Measurements from ENCODE around the gene JCAD.
"Not testable (repeated sequence)": the region's sequence is repeated elsewhere in the genome, so short reads cannot be mapped to it uniquely, and the experiment has no call there.

Gene JCAD

DNA sequence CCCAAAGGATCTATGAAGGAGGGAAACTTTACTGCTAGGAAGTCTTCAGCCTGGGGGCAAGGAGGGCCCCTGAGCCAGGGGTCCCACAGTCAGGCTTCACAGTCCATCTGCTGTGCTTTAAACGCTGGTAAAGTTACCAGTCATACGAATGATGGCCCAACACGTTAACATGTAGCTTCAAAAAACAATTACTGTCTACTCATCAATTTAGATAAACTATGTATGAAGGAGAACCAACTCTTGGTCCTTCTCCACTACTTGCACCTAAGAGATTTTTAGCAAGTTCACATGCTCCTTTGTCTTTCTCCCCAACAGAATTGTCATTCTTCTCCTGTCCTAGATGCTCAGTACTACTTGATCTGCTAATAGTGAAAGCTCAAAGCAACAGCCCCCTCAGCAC is 16.6 kb downstream of the JCAD start:
- no peak for DNase-seq

DNA sequence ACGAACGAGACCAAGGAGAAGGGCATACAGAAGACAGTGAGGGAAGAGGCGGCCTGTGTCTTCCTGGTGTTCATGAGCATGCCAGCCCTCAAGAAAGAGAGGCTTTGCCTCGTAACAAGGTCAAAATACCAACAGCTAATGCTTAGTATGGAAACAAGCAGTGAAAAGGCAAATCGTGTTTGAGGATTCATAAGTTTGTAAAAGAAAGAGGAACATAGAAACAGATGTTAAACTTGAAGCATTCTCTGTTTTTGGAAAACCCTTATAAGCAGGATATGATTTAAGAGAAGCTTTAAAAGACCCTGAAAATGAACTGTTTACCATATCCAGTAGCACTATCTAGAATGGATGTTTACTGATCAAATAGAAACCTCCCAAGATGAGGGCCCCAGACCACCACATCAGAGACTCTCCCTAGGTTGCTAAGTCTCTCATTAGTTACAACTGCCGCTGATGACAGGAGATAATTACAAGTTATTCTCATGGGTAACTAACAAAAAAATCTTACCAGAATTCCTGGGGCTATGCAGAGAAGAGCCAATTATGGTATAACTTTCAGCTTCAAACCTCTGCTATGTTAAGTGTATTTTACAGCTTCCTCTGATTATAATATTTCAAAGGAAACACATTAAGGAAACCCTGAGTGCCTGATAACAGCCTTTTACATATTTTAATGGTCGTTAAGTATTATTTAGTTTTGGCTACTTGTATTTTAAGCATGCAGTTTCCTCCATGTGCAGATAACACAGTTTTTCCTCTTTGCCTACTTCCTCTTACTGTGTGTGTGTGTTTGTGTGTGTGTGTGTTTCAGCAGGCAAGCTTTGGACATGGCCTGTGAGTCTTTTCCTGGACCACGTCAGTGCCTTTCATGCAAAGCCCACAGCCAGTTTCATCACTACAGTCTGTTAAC is 17.9 kb downstream of the JCAD start:
- DNase-seq: no peak

DNA sequence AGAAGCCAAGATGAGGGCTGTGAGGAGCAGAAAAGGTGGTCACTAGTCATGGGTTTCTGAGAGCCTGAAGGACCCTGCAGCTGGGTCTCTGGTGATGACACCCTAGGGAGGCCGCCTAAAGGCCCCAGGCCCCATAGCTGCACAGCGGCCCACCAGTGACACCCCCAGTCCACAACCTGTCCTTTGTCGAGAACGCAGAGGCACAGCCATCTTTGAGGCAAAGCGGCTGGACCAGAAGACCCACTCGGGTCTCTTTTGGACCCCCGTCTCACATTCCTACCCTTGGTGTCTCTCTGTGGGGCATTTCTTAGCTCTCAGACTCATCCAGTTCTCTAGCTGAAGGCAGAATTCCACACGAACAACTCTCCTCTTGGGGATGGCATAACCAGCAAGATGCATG is 18.8 kb downstream of the JCAD start:
- no peak for DNase-seq

DNA sequence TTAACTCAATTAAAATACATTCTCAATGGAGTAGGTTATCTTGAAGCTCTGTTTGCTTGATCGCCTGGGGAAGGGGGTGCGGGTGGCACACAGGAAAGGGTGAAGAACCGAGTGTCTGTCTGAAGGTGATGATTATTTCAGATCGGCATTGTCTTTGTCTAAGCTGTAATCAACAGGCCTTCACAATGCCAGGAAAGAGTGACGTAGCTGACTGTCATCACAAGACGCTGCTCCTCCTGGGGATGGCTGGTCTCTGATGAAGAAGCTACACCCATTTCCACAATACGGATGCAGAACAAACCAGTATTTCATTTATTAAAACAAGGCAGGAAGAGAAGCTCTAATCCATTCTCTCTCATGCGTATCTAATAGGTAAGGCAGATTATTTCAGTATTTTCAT is 19.4 kb downstream of the JCAD start:
- DNase-seq: no peak

DNA sequence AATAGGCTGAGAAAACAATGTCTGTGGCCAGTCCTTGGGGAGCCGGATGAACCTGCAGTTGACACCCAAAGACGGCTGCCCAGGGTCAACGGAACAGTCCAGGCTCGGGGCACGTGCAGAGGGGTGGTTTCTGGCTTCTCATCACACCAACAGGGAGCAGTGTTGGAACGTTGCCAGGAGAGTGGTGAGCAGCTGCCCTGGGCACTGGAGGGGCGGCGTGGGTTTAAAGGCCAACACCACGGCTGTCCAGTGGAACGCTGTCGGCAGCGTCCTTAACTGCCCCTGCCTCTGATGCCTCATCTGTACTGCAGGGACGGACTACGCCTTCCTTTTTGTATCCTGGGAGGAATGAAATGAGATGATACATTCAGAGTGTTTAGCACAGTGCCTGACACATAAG is 19.8 kb downstream of the JCAD start:
- no peak for DNase-seq

DNA sequence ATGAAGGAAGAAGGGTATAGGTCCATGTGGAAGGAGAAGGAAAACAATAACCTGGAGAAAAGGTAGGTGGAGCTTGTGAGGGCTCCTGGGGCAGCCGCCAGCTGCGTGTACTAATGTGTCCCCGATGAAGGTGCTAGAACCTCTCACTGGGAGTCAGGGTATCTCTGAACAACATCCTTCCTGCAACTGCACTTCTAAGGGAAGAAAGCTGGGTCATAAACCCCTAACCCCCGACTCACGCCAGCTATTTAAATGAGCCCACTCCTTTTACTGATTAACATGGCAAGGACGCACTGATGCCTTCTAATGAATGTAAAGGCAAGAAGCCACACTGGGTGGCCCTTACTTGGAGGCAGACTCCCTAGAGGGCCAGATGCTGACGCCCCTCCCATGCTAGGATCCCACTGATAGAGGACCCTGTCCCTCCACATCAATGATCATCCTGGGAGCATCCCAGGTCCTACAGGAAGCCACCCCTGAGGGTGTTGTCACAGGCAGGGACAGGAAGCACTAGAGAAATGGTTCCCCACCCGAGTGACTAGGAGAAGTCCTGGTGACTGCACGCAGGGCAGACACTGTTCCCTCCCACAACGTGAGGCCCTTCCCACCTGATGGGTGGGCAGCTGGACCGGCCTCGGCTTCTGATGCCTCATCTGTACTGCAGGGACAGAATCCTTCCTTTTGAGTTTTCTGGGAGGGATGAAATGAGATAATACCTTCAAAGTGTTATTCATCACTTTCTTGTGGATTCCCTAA is 20.4 kb downstream of the JCAD start:
- DNase-seq: no peak

DNA sequence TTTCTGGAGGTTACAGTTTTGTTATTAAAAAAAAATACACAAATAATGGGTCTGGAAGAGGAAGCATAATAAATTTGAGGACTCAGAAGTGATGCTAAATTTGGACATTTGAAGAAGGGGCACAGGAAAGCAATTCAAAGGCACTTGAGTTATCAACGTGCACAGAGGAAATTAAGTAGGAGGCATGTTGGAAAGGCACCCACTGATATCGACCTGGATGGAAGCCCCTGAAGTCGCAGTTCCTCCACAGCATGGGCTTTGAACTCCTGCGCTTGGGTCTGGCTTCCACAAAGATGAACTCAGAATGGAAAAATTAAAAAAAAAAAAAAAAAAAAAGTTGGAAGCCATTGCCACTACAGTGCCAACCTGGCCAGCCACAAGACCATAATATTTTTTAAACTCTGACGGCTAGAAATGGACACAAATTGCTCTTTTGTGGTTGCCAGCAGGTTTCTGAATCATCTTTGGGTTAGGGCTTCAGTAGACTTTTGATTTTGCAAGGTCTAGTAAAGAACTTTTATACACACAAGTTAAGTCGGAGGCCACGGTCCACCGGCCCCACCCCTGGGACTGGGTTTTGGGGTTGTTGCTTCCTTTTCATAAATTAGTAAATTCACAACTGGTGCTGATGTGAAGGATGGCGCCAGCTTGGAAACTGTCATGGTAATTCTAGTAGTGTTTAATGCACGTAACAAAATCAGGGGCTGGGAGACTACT is 21.6 kb downstream of the JCAD start:
- no peak for DNase-seq

DNA sequence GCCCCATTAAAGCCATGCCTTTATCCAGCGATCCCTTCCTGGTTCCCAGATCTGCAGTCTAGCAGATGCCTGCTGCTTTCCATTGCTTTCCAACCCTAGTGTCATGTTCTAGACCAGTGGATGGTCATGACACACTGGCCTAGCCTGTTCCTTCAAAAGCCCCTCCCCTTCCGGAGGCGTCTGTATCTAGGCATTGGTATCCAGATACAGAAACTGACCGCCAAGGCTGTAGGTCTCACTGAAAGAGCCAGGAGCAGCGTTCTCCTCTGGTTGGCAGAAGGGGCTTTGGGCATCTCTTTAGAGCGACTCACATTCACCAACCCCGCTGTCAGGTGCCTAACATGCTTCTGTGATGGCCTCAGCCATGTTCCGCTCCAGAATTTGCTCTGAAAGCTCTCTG is 22.6 kb downstream of the JCAD start:
- DNase-seq: no peak

DNA sequence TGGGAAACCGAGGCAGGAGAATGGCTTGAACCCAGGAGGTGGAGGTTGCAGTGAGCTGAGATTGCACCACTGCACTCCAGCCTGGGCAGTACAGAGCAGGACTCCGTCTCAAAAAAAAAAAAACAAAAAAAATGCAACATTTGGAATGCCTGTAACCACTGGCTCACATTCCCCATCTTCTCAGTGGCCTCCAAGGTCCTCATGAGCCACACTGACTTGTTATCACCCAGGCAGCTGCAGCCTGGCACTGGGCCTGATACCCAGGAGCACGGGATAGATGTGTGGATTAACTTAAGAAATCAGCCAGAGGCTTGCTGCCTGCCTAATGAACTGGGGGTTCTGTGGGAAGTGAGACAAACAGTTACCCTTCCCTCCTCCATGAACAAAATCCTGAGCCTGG is 23.0 kb downstream of the JCAD start:
- DNase-seq: no peak

DNA sequence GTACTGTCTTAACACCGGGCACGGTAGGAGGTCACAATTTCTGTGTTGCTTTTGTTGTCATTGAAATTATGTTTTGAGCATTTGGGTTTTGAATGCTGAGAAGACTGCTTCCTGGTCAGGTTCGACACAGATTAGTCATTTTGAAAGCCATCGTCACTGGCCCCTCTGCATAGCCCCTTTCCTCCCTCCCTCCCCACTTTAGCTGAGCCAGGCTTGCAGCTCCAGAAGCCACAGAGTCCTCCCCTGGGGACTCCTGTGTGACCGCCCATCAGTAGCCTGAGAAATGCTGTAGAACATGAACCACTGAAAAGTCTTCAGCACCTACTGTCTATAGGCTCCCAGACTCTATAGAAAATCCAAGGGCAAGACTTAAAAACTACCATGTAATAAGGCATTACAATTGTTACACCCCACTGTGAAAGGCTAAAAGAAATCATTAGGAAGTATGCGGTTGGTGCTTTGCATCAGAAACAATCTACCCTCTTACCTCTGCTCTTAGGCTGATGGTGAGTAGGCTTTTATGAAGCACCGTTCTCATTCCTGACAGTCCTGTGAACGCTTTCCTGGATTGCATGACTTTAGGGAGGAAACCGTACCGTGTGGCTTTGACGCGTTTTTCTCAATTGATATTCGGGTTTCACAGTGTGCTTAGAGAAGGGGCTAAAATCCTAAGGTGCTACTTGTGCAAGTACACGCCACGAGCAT is 24.8 kb downstream of the JCAD start:
- no peak for DNase-seq

DNA sequence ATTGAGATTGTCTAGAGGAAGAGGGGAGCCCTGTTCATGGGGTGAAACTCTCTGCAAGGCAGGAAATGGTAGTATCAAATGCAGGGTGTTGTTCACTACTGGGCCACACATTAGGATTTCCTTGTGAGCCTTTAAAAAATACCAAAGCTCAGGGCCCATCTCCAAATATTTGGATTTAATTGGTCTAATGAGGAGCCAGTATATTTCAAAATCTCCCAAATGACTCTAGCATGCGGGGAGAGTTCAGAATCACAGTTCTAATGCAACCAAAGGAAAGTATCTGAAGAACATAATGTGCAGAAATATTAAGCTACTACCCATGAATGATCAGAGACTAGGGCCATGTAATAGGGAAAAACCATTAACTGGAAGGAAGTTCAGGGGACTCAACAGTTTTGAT is 27.3 kb downstream of the JCAD start:
- no peak for DNase-seq

DNA sequence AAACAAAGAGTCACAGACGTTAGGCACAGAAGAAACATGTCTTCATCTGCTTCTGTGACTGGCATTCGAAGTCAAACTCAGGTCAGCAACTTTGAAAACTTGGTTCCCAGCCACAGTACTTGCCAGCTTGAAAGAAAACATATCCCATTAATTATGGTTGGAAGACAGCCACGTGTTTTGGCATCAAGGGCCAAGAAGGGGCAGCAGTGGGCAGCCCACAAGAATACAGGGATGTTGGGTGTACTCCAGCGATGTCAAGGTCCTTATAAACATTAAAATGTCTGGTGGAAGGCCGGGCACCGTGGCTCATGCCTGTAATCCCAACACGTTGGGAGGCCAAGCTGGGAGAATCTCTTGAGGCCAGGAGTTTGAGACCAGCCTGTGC is 29.5 kb downstream of the JCAD start:
- no peak for DNase-seq

DNA sequence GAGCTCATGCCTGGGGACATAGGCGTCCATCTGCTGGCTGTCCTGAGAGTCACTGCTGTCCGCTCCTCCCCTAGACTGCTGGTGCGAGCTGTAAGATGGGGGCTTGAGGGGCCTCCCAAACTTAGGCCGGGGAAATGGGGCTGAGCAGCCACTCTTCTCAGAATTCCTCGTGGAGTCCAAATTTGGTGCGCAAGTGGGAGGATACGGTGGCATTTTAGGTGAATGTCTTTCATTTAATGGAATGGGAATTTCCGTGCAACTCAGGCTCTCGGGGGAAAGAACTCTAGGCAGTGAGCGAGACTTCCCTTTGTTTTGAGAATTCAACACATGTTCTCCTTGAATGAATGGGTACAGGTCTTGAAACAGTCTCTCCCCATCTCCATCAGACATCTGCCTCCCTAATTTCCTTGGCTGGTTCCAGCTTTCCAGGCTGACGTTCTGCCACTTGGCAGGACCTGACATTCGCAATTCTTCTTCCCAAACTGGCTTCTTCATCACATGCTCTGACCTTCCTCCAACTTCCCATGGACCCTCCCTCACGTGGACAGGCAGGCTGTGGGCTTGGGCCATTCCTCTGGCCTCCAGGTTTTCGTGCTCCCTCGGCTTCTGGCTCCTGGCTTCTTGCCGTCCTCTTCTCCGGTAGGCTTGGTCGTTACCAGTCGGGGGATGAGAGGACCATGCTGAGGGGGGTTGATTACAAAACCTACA is 30.1 kb downstream of the JCAD start:
- no peak for DNase-seq

DNA sequence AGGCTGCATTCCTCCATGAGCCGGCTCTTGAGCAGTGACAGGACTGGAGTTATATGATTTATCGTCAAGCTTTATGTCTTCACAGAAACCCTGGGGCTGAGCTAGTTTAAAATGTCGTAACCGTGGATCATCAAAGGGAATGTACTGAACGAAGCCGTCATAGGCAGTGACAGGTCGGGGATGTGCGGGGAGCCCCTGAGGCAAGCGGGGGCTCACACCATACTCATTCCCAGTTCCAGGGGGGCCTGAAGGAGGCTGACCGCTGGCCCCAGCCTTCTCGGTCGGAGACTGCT is 30.7 kb downstream of the JCAD start:
- DNase-seq: no peak

DNA sequence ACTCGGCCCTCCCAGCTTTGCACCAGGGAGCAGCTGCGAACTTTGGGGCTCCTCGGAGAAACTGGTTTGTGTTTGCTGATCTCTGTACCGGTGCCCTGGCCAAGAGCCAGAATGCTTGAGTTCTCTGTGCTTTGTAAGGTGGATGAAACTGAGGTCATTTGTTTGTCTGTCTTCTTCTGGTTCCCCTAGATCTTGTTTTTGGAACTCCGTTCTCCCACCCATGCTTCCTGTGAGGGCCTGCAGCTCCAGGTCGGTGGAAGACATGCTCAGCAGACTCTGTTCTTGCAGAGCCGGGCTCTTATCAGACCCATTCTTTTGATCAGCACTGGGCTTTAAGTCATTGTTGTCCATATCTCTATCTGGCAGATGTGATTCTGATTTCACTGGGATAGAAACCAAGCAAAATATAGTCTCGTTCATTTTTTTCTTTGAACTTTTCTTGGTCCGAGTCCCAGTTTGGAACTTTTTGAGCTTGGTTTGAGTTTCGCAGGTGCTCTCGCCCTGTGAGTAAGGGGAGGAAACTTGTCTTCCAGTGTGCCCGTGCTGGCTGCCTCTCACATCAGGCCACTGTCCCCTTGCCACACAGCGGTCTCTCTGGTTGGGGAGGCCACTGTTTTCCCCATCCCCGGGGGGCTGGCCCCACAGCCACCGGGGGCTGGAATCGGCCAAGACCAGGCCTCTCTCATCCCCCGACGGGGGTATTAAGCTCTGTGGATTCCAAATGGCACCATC is 31.2 kb downstream of the JCAD start:
- DNase-seq: no peak

DNA sequence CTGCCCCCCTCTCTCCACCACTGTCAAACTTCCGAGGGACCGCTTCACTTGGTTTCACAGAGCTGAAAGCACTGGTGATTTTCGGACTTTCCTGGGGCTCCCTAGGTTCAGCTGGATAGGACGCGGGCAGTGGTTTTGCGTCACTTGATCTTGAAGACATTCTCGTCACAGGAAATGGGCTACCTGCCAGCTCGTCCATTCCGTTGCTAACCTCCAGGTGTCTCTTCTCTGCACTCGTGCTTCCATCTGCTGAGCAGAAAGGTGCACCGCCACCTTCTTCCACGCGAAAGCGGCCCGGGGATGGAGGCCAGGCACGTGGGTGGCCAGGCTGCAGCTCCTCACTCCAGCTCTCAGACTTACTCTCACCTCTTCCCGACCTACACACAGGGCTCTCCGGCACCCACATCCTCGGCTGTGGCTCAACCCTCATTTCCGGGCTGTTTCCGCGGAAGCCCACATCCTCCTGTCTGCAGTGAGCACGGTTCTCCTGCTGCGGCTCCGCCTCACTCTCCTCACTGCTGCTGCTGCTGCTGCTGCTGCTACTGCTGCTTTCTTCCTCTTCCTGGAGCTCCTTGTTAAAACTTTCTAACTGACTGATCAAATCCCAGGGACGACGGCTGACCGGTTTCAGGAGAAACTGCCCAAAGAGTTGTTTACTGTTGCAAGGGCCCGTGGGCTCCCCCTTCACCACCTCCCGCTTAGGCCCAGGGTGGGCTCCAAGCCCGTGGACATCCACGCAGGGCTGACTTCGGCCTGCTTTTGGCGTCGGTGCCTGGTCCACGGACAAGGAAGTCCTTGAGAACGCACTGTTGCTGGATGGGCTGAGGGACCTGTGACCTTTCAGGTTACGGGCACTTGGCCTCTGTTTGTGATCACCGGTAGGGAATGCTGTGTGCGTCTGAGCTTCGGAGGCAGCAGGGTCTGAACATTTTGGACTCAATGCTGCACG is 32.1 kb downstream of the JCAD start:
- no peak for DNase-seq

DNA sequence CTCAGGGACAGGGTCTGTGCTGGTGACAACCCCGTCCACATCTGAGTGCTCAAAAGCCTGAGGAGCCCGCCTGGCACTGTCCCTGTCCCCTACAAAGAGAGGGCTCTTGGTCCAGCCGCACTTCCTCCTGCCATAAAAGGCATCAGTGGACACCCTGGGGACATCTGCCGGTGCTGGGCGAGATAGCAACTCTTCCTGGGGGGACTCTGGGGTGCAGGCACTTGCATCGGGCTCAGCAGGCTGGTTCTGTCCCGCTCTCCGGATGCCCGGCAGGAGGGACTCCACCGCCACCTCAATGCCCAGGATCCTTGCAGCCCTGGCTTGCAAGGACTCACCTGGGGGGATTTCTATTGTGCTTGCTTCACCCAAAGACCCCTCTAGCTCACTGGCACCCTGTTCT is 32.8 kb downstream of the JCAD start:
- DNase-seq: no peak

DNA sequence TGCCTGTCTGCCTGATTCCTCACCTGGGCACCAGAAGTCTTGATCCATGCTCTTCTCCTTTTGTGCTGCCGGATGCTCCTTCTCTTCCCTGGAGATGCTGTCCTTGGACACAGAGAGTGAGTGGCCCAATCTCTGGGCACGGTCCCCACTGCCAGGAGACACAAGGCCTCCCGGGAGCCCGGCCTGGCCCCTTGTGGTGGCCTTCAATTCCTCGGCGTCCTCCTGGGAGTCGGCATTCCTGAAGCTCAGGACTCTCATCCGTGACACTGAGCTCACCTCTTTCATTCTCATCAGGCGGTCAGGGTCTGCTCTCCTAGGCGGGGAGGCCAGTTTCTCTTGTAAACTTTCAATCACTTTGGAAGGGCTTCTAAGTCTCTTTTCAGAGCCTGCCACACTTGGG is 33.3 kb downstream of the JCAD start:
- DNase-seq: no peak

DNA sequence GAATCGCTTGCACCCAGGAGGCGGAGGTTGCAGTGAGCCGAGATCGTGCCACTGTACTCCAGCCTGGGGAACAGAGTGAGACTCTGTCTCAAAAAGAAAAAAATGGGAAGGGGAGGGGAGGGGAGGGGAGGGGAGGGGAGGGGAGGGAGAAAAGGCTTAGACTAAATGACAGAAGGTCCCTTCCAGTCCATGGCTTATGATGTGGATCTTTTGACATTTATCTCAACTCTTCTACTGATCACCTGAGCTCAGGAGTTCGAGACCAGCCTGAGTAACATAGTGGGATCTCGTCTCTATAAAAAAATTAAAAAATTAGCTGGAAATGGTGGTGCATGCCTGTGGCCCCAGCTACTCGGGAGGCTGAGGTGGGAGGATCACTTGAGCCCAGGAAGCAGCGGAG is 34.0 kb downstream of the JCAD start:
- not testable (repeated sequence) for DNase-seq

DNA sequence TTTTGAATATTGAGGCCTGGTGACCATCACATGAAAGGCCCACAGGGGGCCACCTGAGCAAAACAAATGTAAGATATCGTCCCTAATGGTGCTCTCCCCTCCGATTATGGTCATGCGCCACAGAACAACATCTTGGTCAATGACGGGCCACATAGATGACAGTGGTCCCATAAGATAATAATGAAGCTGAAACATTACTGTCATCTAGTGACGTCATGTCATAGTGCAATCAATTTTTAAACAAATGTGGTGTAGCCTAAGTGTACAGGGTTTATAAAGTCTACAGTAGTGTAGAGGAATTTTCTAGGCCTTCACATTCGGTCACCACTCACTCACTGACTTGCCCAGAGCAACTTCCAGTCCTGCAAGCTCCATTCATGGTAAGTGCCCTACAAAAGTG is 36.8 kb downstream of the JCAD start:
- DNase-seq: no peak

DNA sequence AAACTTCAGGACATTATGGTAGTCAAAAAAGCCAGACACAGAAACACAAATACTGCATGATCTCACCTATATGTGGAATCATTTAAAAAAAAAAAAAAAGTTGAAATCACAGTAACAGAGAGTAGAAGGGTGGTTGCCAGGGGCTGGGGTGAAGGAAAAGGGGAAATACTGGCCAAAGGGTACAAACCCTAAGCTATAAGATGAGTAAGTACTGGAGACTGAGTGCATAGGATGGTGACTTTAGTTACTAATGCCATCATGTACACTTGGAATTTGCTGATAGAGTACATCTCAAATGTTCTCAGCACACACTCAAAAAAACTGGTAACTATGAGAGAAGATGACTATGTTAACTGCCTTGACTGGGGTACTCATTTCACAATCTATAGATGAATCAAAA is 39.9 kb downstream of the JCAD start:
- DNase-seq: no peak
